ENCODE results near the gene LAMA2. TPM values are rescaled to one million over a fixed set of nuclear protein-coding genes. Genes with fewer than 3 reads are reported as not detected.

LAMA2 gene
- total RNA-seq, 1 experiment from 2014 or later, result 8.2 TPM

DNA sequence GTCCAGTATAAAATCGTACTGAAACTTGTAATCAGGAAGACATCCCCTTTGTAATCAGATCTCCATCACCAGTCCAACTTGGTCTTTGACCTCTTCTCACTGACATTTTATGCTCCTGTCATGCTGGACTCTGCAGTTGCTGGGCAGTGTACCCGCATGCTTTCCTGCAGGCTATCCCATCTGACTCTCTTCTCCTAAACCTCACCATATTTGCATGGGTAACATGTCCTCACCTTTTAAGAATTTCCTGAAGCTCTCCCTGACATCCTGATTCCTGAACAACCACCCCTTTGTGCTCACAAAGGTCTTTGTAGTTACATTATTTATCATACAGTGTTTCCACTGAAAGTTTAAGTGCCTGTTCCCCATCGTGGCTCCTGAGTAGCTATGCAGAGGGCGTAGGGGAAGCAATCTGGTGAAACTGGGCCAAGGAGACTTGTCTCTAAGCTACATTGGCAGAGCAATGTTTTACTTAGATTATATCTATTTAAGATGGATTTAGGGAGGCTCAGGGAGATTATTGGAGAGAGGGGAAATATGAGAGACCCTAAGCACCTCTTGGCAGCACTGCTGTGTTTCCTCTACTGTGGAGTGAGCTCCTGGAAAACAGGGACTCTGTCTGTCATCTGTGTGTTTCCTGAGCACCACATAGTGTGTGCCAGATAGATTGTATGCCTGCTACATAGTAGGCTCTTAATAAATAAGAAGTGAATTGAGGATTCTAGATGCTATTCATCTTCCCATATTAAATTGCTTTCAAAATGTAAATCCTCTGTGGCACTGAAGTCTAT is 124.0 kb downstream of the LAMA2 start:
- CTCF ChIA-PET, result no interaction called here
- RAD21 ChIA-PET (ENCODE audit: low non-redundant PET in 1 of 2, low total read pairs in 2 of 2, uncharacterized antibody in 2 of 2, unreplicated experiment in 2 of 2), result no interaction called here
- no peak for ATAC-seq

DNA sequence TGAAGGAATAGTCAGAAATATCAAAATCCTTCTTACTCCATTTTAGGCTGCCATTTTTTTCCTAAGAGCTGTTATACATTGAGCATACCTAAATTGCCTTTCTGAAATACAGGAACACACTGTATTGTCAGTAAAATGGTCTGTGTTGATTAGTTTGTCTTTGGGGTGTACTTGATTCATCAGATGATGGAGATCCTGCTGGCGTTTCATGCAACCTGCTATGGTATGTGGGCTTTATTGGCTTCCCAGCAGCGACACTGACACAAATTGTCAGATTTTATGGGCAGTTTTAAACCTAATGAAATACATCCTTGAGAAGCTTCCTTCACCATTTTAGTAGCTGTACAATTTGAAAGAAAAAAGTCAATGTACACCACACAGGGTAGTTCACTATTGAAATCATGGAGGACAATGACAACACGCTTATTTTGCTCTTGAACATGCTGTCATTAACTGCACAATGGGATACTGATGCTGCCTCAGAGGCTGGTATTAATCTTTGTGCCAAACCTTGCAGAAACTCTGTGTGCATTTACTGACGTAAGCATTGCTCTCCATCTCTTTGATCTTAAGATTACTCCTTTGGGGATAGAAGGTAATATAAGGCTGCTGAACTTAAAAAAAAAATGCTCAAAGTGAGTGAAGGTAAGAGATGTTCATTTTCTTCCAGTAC is 124.9 kb downstream of the LAMA2 start:
- Histone ChIP-seq H3K27ac (ENCODE audit: low read depth, low read length) (no peak overlapping the region), H3K4me2 (ENCODE audit: low read length) (no peak overlapping the region), H2AFZ (ENCODE audit: low read depth, low read length, poor library complexity, severe bottlenecking) (no peak overlapping the region), H3K4me1 (ENCODE audit: control insufficient read depth in 1 of 2, insufficient read depth in 2 of 2, low read length in 2 of 2) (no peaks in the 10 kb centered on the region), H3K4me3 (replicated peaks in 1 of 2; ENCODE audit: low read depth in 1 of 2, low read length in 2 of 2) (no peak overlapping the region), H3K9ac (ENCODE audit: low read length) (no peak overlapping the region), H3K36me3 (ENCODE audit: control insufficient read depth in 1 of 2, insufficient read depth in 2 of 2, low read length in 2 of 2) (no peaks in the 10 kb centered on the region), H3K9me3 (ENCODE audit: control insufficient read depth in 1 of 2, insufficient read depth in 1 of 2, low read depth in 1 of 2, low read length in 2 of 2) (no peaks in the 10 kb centered on the region), H3K27me3 (ENCODE audit: insufficient read depth, low read length) (no peaks in the 10 kb centered on the region), H3K9me2 (ENCODE audit: insufficient read depth) (no peaks in the 10 kb centered on the region), H3K79me2 (ENCODE audit: insufficient read depth, low read length) (no peaks in the 10 kb centered on the region), H4K20me1 (ENCODE audit: insufficient read depth) (no peaks in the 10 kb centered on the region)
- RAD21 ChIA-PET (ENCODE audit: low non-redundant PET in 1 of 2, low total read pairs in 2 of 2, uncharacterized antibody in 2 of 2, unreplicated experiment in 2 of 2), result no interaction called here
- no TSS peak for BruUV-seq (replicated peaks)
- POLR2A ChIA-PET, result no interaction called here
- ATAC-seq (no peak), DNase-seq (ENCODE audit: low read depth, low spot score) (no peak)
- CTCF ChIA-PET, result no interaction called here
- intact Hi-C loops (cut with micrococcal nuclease), result no loop called here
- no peak for TF ChIP-seq EZH2 (IDR thresholded peaks at IDR 0.05)
- TF ChIP-seq, protein P1, sequence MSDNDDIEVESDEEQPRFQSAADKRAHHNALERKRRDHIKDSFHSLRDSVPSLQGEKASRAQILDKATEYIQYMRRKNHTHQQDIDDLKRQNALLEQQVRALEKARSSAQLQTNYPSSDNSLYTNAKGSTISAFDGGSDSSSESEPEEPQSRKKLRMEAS (IDR thresholded peaks at IDR 0.05), result no peak
- TF ChIP-seq, protein P2, sequence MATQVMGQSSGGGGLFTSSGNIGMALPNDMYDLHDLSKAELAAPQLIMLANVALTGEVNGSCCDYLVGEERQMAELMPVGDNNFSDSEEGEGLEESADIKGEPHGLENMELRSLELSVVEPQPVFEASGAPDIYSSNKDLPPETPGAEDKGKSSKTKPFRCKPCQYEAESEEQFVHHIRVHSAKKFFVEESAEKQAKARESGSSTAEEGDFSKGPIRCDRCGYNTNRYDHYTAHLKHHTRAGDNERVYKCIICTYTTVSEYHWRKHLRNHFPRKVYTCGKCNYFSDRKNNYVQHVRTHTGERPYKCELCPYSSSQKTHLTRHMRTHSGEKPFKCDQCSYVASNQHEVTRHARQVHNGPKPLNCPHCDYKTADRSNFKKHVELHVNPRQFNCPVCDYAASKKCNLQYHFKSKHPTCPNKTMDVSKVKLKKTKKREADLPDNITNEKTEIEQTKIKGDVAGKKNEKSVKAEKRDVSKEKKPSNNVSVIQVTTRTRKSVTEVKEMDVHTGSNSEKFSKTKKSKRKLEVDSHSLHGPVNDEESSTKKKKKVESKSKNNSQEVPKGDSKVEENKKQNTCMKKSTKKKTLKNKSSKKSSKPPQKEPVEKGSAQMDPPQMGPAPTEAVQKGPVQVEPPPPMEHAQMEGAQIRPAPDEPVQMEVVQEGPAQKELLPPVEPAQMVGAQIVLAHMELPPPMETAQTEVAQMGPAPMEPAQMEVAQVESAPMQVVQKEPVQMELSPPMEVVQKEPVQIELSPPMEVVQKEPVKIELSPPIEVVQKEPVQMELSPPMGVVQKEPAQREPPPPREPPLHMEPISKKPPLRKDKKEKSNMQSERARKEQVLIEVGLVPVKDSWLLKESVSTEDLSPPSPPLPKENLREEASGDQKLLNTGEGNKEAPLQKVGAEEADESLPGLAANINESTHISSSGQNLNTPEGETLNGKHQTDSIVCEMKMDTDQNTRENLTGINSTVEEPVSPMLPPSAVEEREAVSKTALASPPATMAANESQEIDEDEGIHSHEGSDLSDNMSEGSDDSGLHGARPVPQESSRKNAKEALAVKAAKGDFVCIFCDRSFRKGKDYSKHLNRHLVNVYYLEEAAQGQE (IDR thresholded peaks at IDR 0.05; ENCODE audit: low read depth), result no peak
- no peak for TF ChIP-seq RAD21 (IDR thresholded peaks at IDR 0.05; ENCODE audit: low read depth)
- no peak for TF ChIP-seq SIN3A (IDR thresholded peaks at IDR 0.05; ENCODE audit: low read depth)
- TF ChIP-seq CBX3 (IDR thresholded peaks at IDR 0.05; ENCODE audit: low read depth), result no peak
- TF ChIP-seq, protein P3, sequence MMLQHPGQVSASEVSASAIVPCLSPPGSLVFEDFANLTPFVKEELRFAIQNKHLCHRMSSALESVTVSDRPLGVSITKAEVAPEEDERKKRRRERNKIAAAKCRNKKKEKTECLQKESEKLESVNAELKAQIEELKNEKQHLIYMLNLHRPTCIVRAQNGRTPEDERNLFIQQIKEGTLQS (IDR thresholded peaks at IDR 0.05), result no peak
- no peak for TF ChIP-seq SP1 (IDR thresholded peaks at IDR 0.05; ENCODE audit: low read depth)
- TF ChIP-seq YY1 (IDR thresholded peaks at IDR 0.05; ENCODE audit: extremely low read depth, insufficient replicate concordance, low read depth, low read length), result no peak

More for the DNA sequence above, 124.0 kb downstream of the LAMA2 start:
- no peaks in the 10 kb centered on the region for H4K20me1 ChIP-seq (ENCODE audit: insufficient read depth)
- H3K36me3 ChIP-seq (ENCODE audit: control insufficient read depth in 1 of 2, insufficient read depth in 2 of 2, low read length in 2 of 2), result no peaks in the 10 kb centered on the region
- no peak for TF ChIP-seq SIN3A (IDR thresholded peaks at IDR 0.05; ENCODE audit: low read depth)
- no peak for TF ChIP-seq ELF1 (IDR thresholded peaks at IDR 0.05; ENCODE audit: borderline replicate concordance, low read depth)
- no peak for TF ChIP-seq RAD21 (IDR thresholded peaks at IDR 0.05; ENCODE audit: low read depth)
- TF ChIP-seq SRF (IDR thresholded peaks at IDR 0.05; ENCODE audit: low read depth), result no peak
- no peak for TF ChIP-seq ZFX (IDR thresholded peaks at IDR 0.05)
- no peak for TF ChIP-seq EZH2phosphoT487 (IDR thresholded peaks at IDR 0.05; ENCODE audit: borderline replicate concordance)
- no peak for TF ChIP-seq SP1 (IDR thresholded peaks at IDR 0.05; ENCODE audit: low read depth)
- no peak for TF ChIP-seq JUND (IDR thresholded peaks at IDR 0.05)
- TF ChIP-seq EGR1 (IDR thresholded peaks at IDR 0.05; ENCODE audit: low read depth), result no peak
- no peak for TF ChIP-seq YY1 (IDR thresholded peaks at IDR 0.05; ENCODE audit: extremely low read depth, insufficient replicate concordance, low read depth, low read length)
- H3K79me2 ChIP-seq (ENCODE audit: insufficient read depth, low read length), result no peaks in the 10 kb centered on the region
- H3K27ac ChIP-seq (ENCODE audit: low read depth, low read length), result no peak overlapping the region
- intact Hi-C loops (cut with micrococcal nuclease), result no loop called here
- no peak for DNase-seq (ENCODE audit: low read depth, low spot score)
- H3K27me3 ChIP-seq (ENCODE audit: insufficient read depth, low read length), result no peaks in the 10 kb centered on the region
- no peak overlapping the region for H3K9ac ChIP-seq (ENCODE audit: low read length)
- POLR2A ChIA-PET, result no interaction called here
- H3K9me2 ChIP-seq (ENCODE audit: insufficient read depth), result no peaks in the 10 kb centered on the region
- H3K4me1 ChIP-seq (ENCODE audit: control insufficient read depth in 1 of 2, insufficient read depth in 2 of 2, low read length in 2 of 2), result no peaks in the 10 kb centered on the region
- H2AFZ ChIP-seq (ENCODE audit: low read depth, low read length, poor library complexity, severe bottlenecking), result no peak overlapping the region
- BruUV-seq (replicated peaks), result no TSS peak
- no peak overlapping the region for H3K4me3 ChIP-seq (replicated peaks in 1 of 2; ENCODE audit: low read depth in 1 of 2, low read length in 2 of 2)
- H3K4me2 ChIP-seq (ENCODE audit: low read length), result no peak overlapping the region
- no peaks in the 10 kb centered on the region for H3K9me3 ChIP-seq (ENCODE audit: control insufficient read depth in 1 of 2, insufficient read depth in 1 of 2, low read depth in 1 of 2, low read length in 2 of 2)
